Islet precursor cell (in vitro differentiated cells): ENCODE measurements around the gene NR1D1.
A peak's percentile ranks its signal among the peaks of the same experiment; 100 is the strongest.

Source experiments
- DNase-seq: peaks from one replicate; pipeline ENCODE4 v3.0.0-alpha.2; 2018

Gene NR1D1

DNA sequence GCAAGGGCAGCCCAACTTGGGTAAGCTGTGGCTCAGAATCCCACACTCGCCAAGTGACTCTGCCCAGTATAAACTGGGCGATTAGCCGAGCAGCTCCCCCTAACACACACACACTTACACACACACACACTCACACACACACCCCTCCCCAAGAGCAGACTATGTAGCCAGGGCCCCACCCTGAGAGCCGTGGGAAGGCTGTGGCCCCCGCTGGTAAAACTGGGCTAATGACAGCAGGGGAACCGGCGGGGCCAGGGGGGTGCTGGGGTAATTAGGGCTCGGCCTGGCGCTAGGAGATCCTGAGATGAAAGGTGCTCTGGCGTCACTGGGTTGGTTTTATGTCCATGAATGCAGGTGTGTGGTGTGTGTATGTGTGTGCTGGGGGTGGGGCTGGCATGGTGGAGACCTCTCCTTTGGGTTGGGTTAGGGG lies 38.8 kb downstream of the NR1D1 start:
- peak; percentile 48 for DNase-seq

DNA sequence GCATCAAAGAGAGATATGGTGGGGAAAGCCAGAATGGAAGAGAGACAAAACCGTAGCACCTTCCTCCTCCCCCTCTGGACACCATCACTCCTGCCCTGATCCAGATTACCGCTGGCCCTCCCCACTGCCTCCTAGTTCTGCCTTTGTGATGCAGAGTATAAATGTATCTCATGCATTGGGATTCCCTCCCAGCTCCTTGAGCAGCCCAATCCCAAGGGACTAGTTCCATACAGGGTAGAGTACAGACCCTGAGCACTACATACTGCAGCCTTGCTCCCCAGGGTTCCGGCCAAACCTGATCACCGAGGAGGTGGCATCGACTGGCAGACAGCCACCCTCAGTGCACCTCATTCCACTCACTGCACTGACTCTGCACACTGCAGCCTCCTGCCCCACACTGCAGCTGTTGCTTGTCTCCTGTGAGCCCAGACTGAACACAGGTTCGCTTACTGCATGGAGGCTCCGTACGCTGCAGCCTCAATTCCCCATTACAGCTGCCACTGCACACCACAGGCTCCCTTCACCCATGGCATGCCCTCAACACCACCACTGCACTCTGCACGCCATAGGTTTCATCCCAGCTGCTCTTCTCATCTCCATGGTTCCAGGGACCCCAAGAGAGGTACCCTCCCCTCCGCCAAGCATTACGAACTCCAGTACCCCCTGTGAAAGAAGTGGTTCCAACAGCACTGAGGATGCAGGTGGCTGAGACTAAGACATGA lies 39.3 kb downstream of the NR1D1 start:
- DNase-seq = peak; percentile 52

DNA sequence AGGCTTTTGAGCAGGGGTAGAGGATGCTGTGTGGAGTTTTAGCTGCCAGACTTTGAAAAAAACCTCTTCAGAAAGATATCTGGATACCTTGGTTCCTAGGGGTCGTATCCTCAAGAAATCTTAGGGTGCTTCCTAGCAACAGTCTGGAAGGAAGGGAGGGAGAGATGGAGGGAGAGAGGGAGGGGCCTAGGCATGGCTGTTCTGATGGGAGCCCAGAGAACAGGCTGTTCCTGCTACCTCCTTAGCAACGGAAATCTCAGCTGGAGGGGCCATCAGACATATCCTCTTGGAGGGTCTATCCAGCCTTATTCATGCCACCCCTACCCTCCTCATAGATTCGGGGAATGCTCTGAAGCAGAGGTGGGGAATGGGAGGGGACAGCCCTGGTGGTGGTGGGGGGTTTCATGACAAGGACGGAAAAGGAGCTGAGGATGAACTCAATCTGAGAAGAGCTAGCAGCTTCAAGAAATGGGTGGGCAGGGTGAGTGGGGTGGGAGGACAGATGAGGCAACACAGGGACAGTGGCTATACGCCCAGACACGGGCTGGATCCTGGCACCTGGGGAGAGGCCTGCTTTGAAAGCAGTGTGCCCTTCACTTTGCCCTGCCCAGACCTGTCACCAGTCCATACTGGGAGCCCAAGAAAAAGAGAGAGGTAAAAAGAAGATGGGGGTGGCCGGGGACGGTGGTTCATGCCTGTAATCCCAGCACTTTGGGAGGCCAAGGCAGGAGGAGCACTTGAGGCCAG lies 40.5 kb downstream of the NR1D1 start:
- no peak for DNase-seq

DNA sequence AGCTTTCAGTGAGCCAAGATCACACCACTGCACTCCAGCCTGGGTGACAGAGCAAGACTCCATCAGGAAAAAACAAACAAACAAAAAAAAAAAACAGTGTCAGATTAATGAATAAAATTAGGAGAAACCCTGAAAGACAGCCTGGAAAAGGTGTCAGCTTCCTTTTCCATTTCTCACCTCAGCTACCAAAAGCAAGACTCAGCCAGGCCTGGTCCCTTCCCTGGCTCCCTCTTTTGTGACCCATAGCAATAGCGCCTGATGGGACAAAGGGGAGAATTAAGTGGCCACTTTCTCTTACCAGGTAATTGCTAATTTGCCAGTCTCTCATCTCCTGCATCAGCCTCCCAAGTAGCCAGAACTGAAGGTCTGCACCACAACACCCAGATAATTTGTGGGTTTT lies 41.5 kb downstream of the NR1D1 start:
- no peak for DNase-seq

DNA sequence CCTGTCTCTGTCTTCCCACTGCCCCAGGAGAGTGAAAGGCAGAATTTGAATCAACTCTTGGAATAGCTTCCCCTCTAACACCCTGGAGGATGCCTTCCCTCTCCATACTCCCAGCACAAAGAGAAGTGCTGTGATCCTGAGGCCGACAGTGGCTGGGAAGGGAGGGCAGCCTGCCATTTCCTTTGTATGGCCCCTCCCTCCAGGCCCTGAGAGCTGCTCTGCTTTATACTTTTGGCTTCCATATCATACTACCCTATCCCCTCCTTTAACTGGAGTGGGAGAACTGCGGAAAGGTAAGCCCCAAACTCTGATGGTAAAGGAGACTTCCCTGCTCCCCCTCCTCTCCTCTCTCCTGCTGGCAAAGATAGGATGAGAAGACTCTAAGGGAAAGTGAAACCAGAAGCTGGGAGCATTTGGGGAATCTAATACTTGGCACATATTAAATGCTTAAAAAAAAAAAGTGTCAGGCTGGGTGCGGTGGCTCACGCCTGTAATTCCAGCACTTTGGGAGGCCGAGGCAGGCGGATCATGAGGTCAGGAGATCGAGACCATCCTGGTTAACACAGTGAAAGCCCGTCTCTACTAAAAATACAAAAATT lies 42.1 kb downstream of the NR1D1 start:
- no peak for DNase-seq

DNA sequence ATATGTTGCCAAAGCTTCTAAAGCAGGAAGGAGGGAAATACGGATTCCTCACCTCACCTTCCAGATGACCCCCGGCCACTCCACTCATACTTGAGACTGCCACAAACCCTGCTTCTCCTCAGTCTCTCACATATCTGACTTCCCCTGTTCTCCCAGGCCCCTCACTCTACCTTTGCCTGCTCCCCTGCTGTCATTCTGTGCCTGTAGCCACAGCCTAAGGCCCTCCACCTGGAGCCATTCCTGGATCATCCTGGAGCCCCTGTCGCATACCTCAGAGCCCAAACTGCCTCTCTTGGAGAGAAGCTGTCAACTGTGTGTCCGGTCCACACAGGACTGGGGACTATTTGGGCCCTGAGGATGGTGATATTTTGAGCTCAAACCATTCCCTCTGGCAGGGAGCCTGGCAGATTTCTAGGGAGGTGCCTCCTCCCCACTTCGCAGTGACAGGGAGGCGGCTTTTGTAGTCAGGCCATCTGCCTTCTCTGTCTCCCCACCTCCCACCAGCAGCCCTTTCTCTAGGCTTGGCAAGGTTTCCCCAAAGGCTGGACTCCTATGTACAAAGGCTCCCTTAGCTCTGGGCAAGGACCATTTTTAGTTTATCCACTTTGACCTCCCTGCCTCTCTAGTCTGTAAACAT lies 43.9 kb downstream of the NR1D1 start:
- no peak for DNase-seq
